Measurements from ENCODE around the gene CCDC8. TPM values are rescaled to one million over a fixed set of nuclear protein-coding genes. Genes with fewer than 3 reads are reported as not detected.

The CCDC8 gene
- total and polyA plus RNA-seq, 2 experiments from 2014 or later: 5.6 to 16.5 TPM

Other genes starting within 250 kb of the CCDC8 start
- not detected in 2 replicates for gene IGFL1, start 183.8 kb downstream of the CCDC8 start, total RNA-seq (2014; rRNA removed; shearing (Covaris generic))
- gene IGFL1, start 183.8 kb downstream of the CCDC8 start, polyA plus RNA-seq (2016; fragmentation: Nextera tagmentation; extraction: Ambion mirVana): not detected in 2 replicates
- gene HIF3A, start 116.5 kb downstream of the CCDC8 start, total RNA-seq (2014; rRNA removed; shearing (Covaris generic)): 34.1 and 70.5 TPM in 2 replicates
- gene HIF3A, start 116.5 kb downstream of the CCDC8 start, polyA plus RNA-seq (2016; fragmentation: Nextera tagmentation; extraction: Ambion mirVana): 20.4 and 20.8 TPM in 2 replicates
- 111 and 123 TPM in 2 replicates for gene PPP5C, start 66.5 kb downstream of the CCDC8 start, total RNA-seq (2014; rRNA removed; shearing (Covaris generic))
- 45.3 and 51.6 TPM in 2 replicates for gene PPP5C, start 66.5 kb downstream of the CCDC8 start, polyA plus RNA-seq (2016; fragmentation: Nextera tagmentation; extraction: Ambion mirVana)
- gene PNMA8C, start 15.4 kb upstream of the CCDC8 start, total RNA-seq (2014; rRNA removed; shearing (Covaris generic)): 2.3 and 2.6 TPM in 2 replicates
- gene PNMA8C, start 15.4 kb upstream of the CCDC8 start, polyA plus RNA-seq (2016; fragmentation: Nextera tagmentation; extraction: Ambion mirVana): 0.44 and 0.59 TPM in 2 replicates
- gene PNMA8A, start 58.0 kb upstream of the CCDC8 start, total RNA-seq (2014; rRNA removed; shearing (Covaris generic)): 17.8 and 19.6 TPM in 2 replicates
- gene PNMA8A, start 58.0 kb upstream of the CCDC8 start, polyA plus RNA-seq (2016; fragmentation: Nextera tagmentation; extraction: Ambion mirVana): 21.7 and 28.0 TPM in 2 replicates
- 1.6 and 1.7 TPM in 2 replicates for gene PNMA8B, start 82.3 kb upstream of the CCDC8 start, total RNA-seq (2014; rRNA removed; shearing (Covaris generic))
- 0.44 and 0.80 TPM in 2 replicates for gene PNMA8B, start 82.3 kb upstream of the CCDC8 start, polyA plus RNA-seq (2016; fragmentation: Nextera tagmentation; extraction: Ambion mirVana)
- 193 and 215 TPM in 2 replicates for gene CALM3, start 187.8 kb upstream of the CCDC8 start, total RNA-seq (2014; rRNA removed; shearing (Covaris generic))
- gene CALM3, start 187.8 kb upstream of the CCDC8 start, polyA plus RNA-seq (2016; fragmentation: Nextera tagmentation; extraction: Ambion mirVana): 143 and 148 TPM in 2 replicates
- not detected in 2 replicates for gene PTGIR, start 211.5 kb upstream of the CCDC8 start, total RNA-seq (2014; rRNA removed; shearing (Covaris generic))
- not detected in 2 replicates for gene PTGIR, start 211.5 kb upstream of the CCDC8 start, polyA plus RNA-seq (2016; fragmentation: Nextera tagmentation; extraction: Ambion mirVana)
- gene GNG8, start 222.6 kb upstream of the CCDC8 start, total RNA-seq (2014; rRNA removed; shearing (Covaris generic)): not detected in 2 replicates
- gene GNG8, start 222.6 kb upstream of the CCDC8 start, polyA plus RNA-seq (2016; fragmentation: Nextera tagmentation; extraction: Ambion mirVana): 5.7 and 5.9 TPM in 2 replicates
- gene DACT3, start 247.6 kb upstream of the CCDC8 start, total RNA-seq (2014; rRNA removed; shearing (Covaris generic)): 1.2 and 2.6 TPM in 2 replicates
- gene DACT3, start 247.6 kb upstream of the CCDC8 start, polyA plus RNA-seq (2016; fragmentation: Nextera tagmentation; extraction: Ambion mirVana): 0.75 and 0.78 TPM in 2 replicates